Measurements from ENCODE around the gene FXYD4. TPM values are rescaled to one million over a fixed set of nuclear protein-coding genes. Genes with fewer than 3 reads are reported as not detected.

The FXYD4 gene
- total RNA-seq, 4 donors from 2014 or later = not detected

DNA sequence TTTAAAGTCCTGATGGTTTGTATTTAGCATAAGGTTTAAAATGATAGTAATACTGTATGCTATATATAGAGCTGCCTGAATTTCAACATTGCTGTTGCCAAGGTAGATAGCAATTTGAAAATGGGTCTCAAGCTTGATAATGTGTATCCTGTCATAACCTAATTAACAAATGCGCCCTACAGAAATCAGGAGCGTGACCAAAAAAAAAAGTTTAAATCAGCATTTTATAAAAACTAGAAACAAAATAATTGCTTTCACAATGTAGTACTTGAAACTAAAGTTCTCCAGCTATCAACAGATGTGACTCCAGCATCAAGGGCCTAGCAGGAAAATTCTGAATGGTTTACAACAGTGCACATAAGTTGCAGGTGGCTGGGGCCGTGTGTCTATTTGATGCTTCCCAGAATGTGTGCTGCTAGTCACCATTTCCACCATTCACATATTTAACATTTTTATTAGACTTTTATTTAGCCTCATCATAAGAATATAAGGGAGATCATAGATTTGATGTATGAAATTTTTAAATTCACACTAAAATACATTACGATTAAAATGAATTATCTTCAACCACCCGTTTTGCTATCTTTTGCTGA lies 14.1 kb downstream of the FXYD4 start:
- Histone ChIP-seq H3K9me3 (no peaks in the 10 kb centered on the region), H3K4me3 (no peak overlapping the region), H3K36me3 (peaks cover 0 to 50% (median 0%) of the 10 kb centered on the region in 3 donors), H3K27me3 (no peaks in the 10 kb centered on the region), H3K4me1 (peaks cover 0 to 3% (median 0%) of the 10 kb centered on the region in 4 donors), H3K27ac (no peak overlapping the region)
- DNase-seq = no peak
- TF ChIP-seq POLR2A (IDR thresholded peaks at IDR 0.05) = no peak
- TF ChIP-seq CTCF (IDR thresholded peaks at IDR 0.05) = no peak

GRCh38 chr10:43386549-43386948 lies 15.1 kb downstream of the FXYD4 start:
- TF ChIP-seq CTCF (IDR thresholded peaks at IDR 0.05) (no peak), POLR2A (IDR thresholded peaks at IDR 0.05) (no peak)
- peak in 1 of 3 donors; percentile 14 for DNase-seq
- peaks cover 0 to 60% (median 0%) of the 10 kb centered on the region in 3 donors for H3K36me3 ChIP-seq

DNA sequence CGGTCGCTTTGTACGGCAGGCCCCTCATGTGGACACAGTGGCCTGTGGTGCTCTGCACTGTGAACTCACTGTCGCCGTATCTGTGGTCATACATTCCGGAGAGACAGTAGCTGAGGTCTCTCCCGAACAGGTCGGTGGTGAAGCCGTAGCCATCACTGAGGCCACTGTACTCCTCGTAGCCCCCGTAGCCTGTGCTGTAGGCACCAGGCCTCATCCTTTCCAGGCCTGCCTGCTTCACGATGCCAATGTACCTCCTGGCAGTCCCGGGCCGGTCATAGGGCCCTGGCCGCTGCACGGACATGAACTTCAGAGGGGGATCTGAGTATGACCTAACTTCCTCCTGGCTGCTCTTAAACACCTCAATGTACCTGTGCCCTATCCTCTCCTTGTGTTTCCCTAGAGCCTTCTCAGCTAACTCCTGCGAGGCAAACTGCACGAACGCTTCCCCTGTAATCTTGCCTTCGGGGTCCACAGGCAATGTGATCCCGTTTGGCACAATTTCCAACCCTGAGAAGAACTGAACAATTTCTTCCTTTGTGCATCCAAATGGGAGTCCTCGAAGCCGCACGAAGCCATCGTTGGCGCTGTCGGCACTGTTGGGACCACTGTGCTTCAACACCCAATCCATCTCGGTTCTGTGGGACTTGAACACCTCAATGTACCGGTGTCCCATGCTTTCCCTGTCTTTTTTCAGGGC lies 15.7 kb downstream of the FXYD4 start:
- no peaks in the 10 kb centered on the region for H3K27me3 ChIP-seq
- no peak overlapping the region for H3K27ac ChIP-seq
- H3K9me3 ChIP-seq = no peaks in the 10 kb centered on the region
- DNase-seq = peak in 1 of 3 donors; percentile 40
- H3K4me1 ChIP-seq = peaks cover 0 to 18% (median 0%) of the 10 kb centered on the region in 4 donors
- no peak overlapping the region for H3K4me3 ChIP-seq
- H3K36me3 ChIP-seq = peaks cover 0 to 66% (median 0%) of the 10 kb centered on the region in 3 donors
- no peak for TF ChIP-seq POLR2A (IDR thresholded peaks at IDR 0.05)
- TF ChIP-seq CTCF (IDR thresholded peaks at IDR 0.05) = no peak

More at GRCh38 chr10:43386549-43386948, 15.1 kb downstream of the FXYD4 start:
- Histone ChIP-seq H3K27me3 (no peaks in the 10 kb centered on the region), H3K9me3 (no peaks in the 10 kb centered on the region), H3K4me1 (peaks cover 0 to 13% (median 0%) of the 10 kb centered on the region in 4 donors), H3K4me3 (no peak overlapping the region), H3K27ac (no peak overlapping the region)

DNA sequence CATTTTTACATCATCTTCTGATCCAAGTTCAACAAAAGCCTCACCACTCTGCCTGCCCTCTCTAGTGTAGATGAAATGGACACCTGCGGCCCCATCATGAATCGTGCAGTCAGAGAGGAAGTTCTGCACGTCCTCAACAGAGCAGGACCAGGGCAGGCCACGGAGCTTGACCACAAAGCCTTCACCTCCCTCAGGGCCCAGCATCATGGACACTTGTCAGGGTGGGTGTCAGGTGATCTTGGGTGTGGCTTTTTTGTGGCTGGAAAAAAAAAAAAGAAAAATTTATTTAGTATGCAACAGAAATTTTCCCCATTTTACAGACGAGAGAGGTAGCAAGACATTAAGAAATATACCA lies 16.2 kb downstream of the FXYD4 start:
- Histone ChIP-seq H3K9me3 (no peaks in the 10 kb centered on the region), H3K27ac (no peak overlapping the region), H3K36me3 (peaks cover 0 to 71% (median 0%) of the 10 kb centered on the region in 3 donors), H3K4me1 (peaks cover 0 to 21% (median 0%) of the 10 kb centered on the region in 4 donors), H3K27me3 (no peaks in the 10 kb centered on the region), H3K4me3 (no peak overlapping the region)
- no peak for TF ChIP-seq CTCF (IDR thresholded peaks at IDR 0.05)
- TF ChIP-seq POLR2A (IDR thresholded peaks at IDR 0.05) = no peak
- peak in 1 of 3 donors; percentile 22 for DNase-seq

GRCh38 chr10:43389867-43390266 lies 18.4 kb downstream of the FXYD4 start:
- Histone ChIP-seq H3K27me3 (no peaks in the 10 kb centered on the region), H3K4me3 (no peak overlapping the region), H3K9me3 (no peaks in the 10 kb centered on the region), H3K4me1 (peaks cover 0 to 27% (median 5%) of the 10 kb centered on the region in 4 donors), H3K27ac (peak overlapping the region in 1 of 4 donors; percentile 1), H3K36me3 (peaks cover 0 to 89% (median 0%) of the 10 kb centered on the region in 3 donors)
- TF ChIP-seq POLR2A (IDR thresholded peaks at IDR 0.05) (no peak), CTCF (IDR thresholded peaks at IDR 0.05) (no peak)
- peak in 1 of 3 donors; percentile 16 for DNase-seq
